OCI-LY1 (cell line): Measurements from ENCODE around the gene CCDC102B.

Experiments
- EZH2 ChIP-seq: fragments of 200-600 bp; sonication (generic), shearing (Covaris generic); IDR thresholded peaks from 2 replicates; pipeline ENCODE4 v1.8.0; 2017; ENCODE audit warnings: borderline replicate concordance, mixed run types, mild to moderate bottlenecking, antibody characterized with exemption, low read length, moderate library complexity, mixed read lengths
- TF ChIP-seq, protein P1 (sequence below): fragments of 200-600 bp; sonication (generic), shearing (Covaris generic); IDR thresholded peaks from 2 replicates; pipeline ENCODE4 v1.5.1; 2017; ENCODE audit warnings: mild to moderate bottlenecking, antibody characterized with exemption, low read length, moderate library complexity, mixed read lengths

DNA sequence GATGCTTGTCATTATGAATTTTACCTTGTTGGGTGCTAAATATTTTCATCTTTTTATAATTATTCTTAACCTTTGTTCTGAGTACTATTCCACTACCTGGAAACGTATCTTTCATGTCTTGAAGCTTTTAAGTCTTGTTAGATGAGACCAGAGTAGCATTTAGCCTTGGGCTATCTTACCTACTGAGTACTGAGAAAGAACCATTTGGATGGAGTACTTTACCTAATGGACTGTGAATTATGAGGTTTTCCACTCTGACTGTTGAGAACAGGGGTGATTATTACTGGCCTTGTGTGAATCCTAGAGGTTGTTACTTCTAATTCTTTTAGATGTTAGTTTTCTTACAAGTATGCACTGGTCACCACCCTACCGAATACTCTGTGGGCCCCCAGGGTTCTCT is 63.5 kb downstream of the CCDC102B start:
- TF ChIP-seq, protein P1, sequence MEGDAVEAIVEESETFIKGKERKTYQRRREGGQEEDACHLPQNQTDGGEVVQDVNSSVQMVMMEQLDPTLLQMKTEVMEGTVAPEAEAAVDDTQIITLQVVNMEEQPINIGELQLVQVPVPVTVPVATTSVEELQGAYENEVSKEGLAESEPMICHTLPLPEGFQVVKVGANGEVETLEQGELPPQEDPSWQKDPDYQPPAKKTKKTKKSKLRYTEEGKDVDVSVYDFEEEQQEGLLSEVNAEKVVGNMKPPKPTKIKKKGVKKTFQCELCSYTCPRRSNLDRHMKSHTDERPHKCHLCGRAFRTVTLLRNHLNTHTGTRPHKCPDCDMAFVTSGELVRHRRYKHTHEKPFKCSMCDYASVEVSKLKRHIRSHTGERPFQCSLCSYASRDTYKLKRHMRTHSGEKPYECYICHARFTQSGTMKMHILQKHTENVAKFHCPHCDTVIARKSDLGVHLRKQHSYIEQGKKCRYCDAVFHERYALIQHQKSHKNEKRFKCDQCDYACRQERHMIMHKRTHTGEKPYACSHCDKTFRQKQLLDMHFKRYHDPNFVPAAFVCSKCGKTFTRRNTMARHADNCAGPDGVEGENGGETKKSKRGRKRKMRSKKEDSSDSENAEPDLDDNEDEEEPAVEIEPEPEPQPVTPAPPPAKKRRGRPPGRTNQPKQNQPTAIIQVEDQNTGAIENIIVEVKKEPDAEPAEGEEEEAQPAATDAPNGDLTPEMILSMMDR = no peak
- TF ChIP-seq EZH2 = no peak
